ENCODE data around the gene PRPF31. TPM values are rescaled to one million over a fixed set of nuclear protein-coding genes. Genes with fewer than 3 reads are reported as not detected.

Gene PRPF31
- total and polyA plus RNA-seq, 2 of the 13 experiments (the other 11 are each of a cell fraction or from before 2014, with no cell fraction given), result 23.8 to 63.8 TPM

- no peak overlapping the region for H2AFZ ChIP-seq (ENCODE audit: low read length)
- FAIRE-seq (no peak), ATAC-seq (no peak), DNase-seq (ENCODE audit: low spot score) (no peak)
- no TSS peak for BruUV-seq (replicated peaks)
- H3K9me3 ChIP-seq (ENCODE audit: low read length), result peaks cover 6% of the 10 kb centered on the region
- no peak overlapping the region for H3K4me3 ChIP-seq (replicated peaks in 1 of 3; ENCODE audit: insufficient read depth in 1 of 3, low read depth in 2 of 3, low read length in 3 of 3)
- in situ Hi-C loops (cut with HindIII; ENCODE audit: extremely low pct_ligation_motif_present, low pct_unique_long_range_greater_than_20kb) (no loop called here), intact Hi-C loops (cut with micrococcal nuclease; ENCODE audit: unreplicated experiment) (no loop called here)
- TF ChIP-seq ZNF713 (CRISPR knock-in tag; IDR thresholded peaks at IDR 0.05) (no peak), MEF2D (CRISPR knock-in tag; IDR thresholded peaks at IDR 0.05) (no peak), ZNF34 (CRISPR knock-in tag; IDR thresholded peaks at IDR 0.05; ENCODE audit: borderline replicate concordance) (no peak), SMAD9 (CRISPR knock-in tag; IDR thresholded peaks at IDR 0.05) (no peak), ZNF660 (CRISPR knock-in tag; IDR thresholded peaks at IDR 0.05; ENCODE audit: borderline replicate concordance, low read depth) (no peak), RXRA (CRISPR knock-in tag; IDR thresholded peaks at IDR 0.05) (no peak), XBP1 (CRISPR knock-in tag; IDR thresholded peaks at IDR 0.05) (no peak), SMC3 (IDR thresholded peaks at IDR 0.05; ENCODE audit: low read length) (no peak), ELF1 (CRISPR knock-in tag; IDR thresholded peaks at IDR 0.05) (no peak), MYNN (CRISPR knock-in tag; IDR thresholded peaks at IDR 0.05; ENCODE audit: low read depth) (no peak), ZSCAN31 (CRISPR knock-in tag; IDR thresholded peaks at IDR 0.05; ENCODE audit: low read depth) (no peak), SUZ12 (IDR thresholded peaks at IDR 0.05; ENCODE audit: low read depth, low read length) (no peak), SNAI1 (CRISPR knock-in tag; IDR thresholded peaks at IDR 0.05; ENCODE audit: borderline replicate concordance) (no peak)
- TF ChIP-seq, protein P1, sequence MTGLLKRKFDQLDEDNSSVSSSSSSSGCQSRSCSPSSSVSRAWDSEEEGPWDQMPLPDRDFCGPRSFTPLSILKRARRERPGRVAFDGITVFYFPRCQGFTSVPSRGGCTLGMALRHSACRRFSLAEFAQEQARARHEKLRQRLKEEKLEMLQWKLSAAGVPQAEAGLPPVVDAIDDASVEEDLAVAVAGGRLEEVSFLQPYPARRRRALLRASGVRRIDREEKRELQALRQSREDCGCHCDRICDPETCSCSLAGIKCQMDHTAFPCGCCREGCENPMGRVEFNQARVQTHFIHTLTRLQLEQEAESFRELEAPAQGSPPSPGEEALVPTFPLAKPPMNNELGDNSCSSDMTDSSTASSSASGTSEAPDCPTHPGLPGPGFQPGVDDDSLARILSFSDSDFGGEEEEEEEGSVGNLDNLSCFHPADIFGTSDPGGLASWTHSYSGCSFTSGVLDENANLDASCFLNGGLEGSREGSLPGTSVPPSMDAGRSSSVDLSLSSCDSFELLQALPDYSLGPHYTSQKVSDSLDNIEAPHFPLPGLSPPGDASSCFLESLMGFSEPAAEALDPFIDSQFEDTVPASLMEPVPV (CRISPR knock-in tag; IDR thresholded peaks at IDR 0.05), result no peak
- H3K36me3 ChIP-seq (replicated peaks in 1 of 2; ENCODE audit: control insufficient read depth in 1 of 2, insufficient read depth in 2 of 2, low read length in 2 of 2), result no peaks in the 10 kb centered on the region
- H3K4me2 ChIP-seq (ENCODE audit: low read depth, low read length), result no peak overlapping the region
- CTCF ChIA-PET (ENCODE audit: low intra/inter-chr PET ratio, low total read pairs), result no interaction called here
- no peak overlapping the region for H3K9ac ChIP-seq (ENCODE audit: insufficient read depth, low read depth, low read length)
- no peaks in the 10 kb centered on the region for H3K79me2 ChIP-seq (ENCODE audit: insufficient read depth, low read length)
- POLR2A ChIA-PET, result no interaction called here
- WGBS (ENCODE audit: low lambda C conversion rate), result 13% methylated on average over 5 of the region's 5 CpGs
- H4K20me1 ChIP-seq (ENCODE audit: insufficient read depth, low read length), result no peaks in the 10 kb centered on the region
- H3K4me1 ChIP-seq (ENCODE audit: insufficient read depth, low read length), result no peaks in the 10 kb centered on the region
- no peak overlapping the region for H3K27ac ChIP-seq (ENCODE audit: extremely low read length, insufficient read depth, low read length)
- peaks cover 0 to 2% of the 10 kb centered on the region in 2 experiments; a peak in 2 of 5 replicates for H3K27me3 ChIP-seq (ENCODE audit: control insufficient read depth in 1 of 2, insufficient read depth in 2 of 2, low read length in 2 of 2)
These were observed 38.2 kb upstream of the PRPF31 start for GRCh38 chr19:54077334-54077733.
